GM23338 (cell line): Measurements from ENCODE around the gene TMPRSS11E.

ENCODE experiments used
- EZH2 ChIP-seq: fragments of 200-600 bp; sonication (generic); IDR thresholded peaks from one replicate; pipeline ENCODE4 v1.8.0; 2017; ENCODE audit warnings: antibody characterized with exemption, mild to moderate bottlenecking, low read depth; ENCODE audit not compliant: unreplicated experiment
- EZH2phosphoT487 ChIP-seq: fragments of 200-600 bp; sonication (generic); IDR thresholded peaks from one replicate; pipeline ENCODE4 v1.8.1; 2018; ENCODE audit warnings: antibody characterized with exemption; ENCODE audit not compliant: unreplicated experiment
- JUNB ChIP-seq: IDR thresholded peaks from one replicate; pipeline ENCODE4 v1.6.1; 2016; ENCODE audit warnings: antibody characterized with exemption; ENCODE audit not compliant: unreplicated experiment
- TF ChIP-seq, protein P1 (sequence below), 2 experiments: fragments of 200-600 bp in 1 of 2; sonication (generic) in 1 of 2; conservative IDR thresholded peaks; 2 replicates each; pipeline versions ENCODE4 v1.5.1 to v1.6.1; 2016 to 2017; ENCODE audit warnings: antibody characterized with exemption in 2 of 2, low read depth in 2 of 2, mild to moderate bottlenecking in 2 of 2, moderate library complexity in 1 of 2

GRCh38 chr4:68404153-68404552, 43.1 kb upstream of the TMPRSS11E start:
- no peak for TF ChIP-seq EZH2phosphoT487
- TF ChIP-seq, protein P1, sequence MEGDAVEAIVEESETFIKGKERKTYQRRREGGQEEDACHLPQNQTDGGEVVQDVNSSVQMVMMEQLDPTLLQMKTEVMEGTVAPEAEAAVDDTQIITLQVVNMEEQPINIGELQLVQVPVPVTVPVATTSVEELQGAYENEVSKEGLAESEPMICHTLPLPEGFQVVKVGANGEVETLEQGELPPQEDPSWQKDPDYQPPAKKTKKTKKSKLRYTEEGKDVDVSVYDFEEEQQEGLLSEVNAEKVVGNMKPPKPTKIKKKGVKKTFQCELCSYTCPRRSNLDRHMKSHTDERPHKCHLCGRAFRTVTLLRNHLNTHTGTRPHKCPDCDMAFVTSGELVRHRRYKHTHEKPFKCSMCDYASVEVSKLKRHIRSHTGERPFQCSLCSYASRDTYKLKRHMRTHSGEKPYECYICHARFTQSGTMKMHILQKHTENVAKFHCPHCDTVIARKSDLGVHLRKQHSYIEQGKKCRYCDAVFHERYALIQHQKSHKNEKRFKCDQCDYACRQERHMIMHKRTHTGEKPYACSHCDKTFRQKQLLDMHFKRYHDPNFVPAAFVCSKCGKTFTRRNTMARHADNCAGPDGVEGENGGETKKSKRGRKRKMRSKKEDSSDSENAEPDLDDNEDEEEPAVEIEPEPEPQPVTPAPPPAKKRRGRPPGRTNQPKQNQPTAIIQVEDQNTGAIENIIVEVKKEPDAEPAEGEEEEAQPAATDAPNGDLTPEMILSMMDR (conservative IDR thresholded peaks at IDR 0.05; ENCODE audit: low read depth in 2 of 2) = no peak
- no peak for TF ChIP-seq JUNB
- no peak for TF ChIP-seq EZH2
